HUDEP-2 (cell line): Measurements from ENCODE around the gene ANKK1.

Experiments
- DNase-seq, 76 experiments: peaks; one replicate each; lab custom pipeline; 2025; ENCODE audit not compliant: unreplicated experiment in 76 of 76; lab: John Stamatoyannopoulos, UW

Gene ANKK1

DNA sequence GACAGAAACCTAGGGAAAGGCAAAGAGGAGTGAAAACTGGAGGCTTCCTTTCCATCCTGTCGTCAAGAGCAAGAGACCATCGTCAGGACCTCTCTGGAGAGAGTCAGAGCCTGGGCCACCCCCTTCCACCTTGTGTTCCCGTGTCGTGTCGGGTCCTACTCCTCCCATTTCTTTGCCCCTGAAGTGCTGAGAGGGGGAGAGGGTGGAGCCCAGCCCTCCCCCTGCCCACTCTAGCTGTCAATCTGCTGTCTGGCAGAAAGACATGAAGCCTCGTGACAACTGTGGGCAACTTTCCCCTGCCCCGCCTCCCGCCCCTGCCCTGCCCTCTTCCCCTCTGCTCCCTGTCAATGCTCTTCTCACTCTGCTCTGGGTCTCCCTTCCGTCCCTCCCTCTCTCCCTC, 20.6 kb downstream of the ANKK1 start:
- no peak for DNase-seq

- no peak for DNase-seq
Observed at GRCh38 chr11:113408887-113409286, 21.3 kb downstream of the ANKK1 start.

DNA sequence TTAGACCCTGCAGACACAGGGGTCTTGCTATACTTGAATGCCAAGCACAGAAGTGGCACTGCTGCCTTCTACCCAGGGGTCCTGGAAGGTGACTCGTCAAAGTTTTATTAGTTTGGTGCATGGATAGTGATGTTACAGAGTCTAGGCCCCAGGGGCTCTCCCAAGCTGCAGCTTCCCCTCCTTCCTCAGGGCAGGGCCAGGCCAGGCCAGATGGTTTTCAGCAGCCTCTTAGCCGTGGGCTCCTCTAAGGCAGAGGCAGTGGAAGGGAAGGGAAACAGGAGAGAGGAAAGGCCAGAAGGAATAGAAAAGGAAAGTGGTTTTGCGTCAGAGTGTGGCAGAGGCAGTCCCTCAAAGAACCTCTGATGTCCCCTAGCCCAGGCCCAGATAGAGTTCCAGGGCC, 21.9 kb downstream of the ANKK1 start:
- DNase-seq = no peak

DNA sequence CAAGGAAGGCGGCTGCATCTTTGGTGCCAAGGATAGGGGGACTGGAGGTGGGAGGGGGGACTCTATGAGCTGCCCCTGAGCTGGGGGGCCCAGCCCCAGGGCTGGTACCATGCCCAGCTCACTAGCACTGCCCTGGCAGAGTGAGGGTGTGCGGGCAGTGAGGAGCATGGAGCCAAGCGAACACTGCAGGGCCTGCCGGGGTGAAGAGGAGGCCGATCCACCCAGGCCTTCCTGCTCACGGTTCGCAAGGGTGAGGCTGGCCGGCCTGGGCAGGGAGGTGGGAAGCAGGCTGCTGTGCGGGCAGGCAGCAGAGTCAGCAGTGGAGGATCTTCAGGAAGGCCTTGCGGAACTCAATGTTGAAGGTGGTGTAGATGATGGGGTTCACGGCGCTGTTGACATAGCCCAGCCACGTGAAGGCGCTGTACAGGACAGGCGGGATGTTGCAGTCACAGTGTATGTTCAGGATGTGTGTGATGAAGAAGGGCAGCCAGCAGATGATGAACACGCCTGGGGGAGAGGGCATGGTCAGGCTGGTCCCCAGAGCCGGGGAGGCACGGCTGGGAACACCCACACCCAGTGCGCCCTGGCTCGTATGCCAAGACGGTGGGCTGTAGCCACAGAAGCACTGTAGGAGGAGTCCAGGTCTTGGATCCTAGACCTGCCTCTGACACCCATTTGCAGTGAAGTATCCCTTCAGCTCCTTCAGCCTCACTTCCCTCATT, 23.0 kb downstream of the ANKK1 start:
- no peak for DNase-seq

DNA sequence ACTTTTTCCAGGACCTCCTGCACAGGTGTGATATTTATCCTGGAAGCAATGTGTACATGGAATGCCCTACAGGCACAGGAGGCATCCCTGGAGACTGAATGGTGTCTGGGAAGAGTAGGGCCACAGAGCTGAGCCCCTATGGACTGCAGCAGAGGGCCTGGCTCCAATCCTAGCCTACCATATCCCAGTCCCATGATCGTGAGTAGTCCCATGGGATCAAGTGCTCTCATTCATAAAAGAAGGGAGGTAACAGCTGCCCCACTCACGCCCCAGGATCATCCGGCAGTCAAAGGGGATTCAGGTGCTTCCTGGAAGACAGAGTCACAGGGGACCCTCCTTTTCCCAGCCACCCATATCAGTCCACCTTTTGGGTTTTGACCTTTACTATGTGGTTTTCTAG, 24.0 kb downstream of the ANKK1 start:
- DNase-seq = no peak

DNA sequence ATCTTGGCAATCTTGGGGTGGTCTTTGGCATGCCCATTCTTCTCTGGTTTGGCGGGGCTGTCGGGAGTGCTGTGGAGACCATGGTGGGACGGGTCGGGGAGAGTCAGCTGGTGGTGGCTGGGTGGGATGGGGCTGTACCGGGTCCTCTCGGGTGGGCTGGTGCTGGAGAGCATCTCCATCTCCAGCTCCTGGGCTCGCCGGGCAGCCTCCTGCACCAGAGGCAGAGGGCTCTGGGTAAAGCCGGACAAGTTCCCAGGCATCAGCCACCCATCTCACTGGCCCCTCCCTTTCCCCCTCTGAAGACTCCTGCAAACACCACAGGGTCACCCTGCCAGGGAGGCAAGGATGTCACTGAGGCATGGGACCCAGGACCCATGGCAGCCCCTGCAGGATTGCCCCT, 25.1 kb downstream of the ANKK1 start:
- DNase-seq = no peak

DNA sequence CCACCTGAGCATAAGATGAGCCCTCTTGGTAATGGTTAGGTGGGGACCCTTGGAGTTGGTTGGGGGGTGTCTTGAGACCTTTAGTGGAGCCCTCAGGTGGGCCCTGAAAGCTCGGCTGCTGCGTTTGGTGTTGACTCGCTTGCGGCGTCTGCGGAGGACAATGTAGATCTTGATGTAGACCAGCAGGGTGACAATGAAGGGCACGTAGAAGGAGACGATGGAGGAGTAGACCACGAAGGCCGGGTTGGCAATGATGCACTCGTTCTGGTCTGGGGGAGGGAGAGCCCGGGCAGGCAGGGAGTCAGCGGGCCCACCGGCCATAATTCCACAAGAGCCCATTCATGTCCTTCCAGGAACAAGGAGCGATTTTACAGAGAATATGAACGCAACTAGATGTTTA, 27.8 kb downstream of the ANKK1 start:
- no peak for DNase-seq

DNA sequence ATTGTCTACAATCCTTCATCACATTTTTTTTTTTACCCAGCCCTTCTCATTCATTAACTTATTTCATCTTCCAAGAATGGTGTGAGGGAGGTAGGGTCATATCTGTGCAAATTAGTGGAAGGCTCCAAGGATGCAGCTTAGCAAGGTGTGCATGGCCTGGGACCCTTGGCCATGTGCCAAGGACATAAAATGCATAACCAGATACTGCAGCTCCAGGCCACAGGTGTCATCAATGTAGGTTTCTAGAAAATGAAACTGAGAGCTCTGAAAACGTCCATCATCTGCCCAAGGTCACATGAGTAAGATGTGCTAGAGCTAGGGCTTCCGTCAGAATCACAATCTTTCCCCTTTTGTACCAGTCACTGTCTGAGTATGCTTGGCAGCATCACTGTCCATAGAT, 29.8 kb downstream of the ANKK1 start:
- DNase-seq = no peak

GRCh38 chr11:113419454-113420003, 31.9 kb downstream of the ANKK1 start:
- DNase-seq = no peak

DNA sequence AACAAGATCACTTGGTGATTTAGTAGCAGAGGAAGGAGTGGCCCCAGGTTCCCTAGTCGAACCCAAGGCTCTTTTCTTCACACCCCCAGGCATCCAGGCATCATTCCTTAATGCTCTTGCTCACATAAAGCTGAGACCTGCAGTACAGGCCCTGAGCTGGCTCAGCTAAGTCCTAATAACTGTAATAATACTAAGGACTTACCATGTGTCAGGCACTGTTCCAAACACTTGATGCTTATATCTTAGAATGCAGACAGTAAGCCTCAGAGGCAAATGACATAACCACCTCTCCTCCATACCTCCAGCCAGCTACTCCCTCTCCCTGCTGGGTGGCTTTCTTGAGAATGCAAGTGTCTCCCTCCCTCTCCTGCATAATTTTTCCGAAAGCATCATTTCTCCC, 33.2 kb downstream of the ANKK1 start:
- no peak for DNase-seq

DNA sequence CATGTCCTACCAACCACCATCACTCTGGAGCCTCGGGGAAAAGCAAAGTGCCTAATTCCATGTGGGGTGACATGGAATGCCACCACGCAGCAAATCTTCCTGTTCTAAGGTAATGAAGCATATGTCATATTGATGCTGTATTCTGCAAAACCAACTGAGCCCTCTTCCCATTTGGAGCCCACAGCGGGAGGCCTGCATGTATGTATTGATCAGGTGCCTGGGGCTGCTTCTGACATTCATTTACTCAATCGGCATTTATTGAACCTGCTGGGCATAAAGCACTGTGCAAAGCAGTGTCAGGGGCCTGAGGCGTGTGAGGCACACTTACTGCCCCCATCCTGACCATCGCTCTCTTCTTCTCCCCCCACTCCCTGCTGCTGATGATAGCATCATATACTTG, 39.1 kb downstream of the ANKK1 start:
- no peak for DNase-seq

- DNase-seq = no peak
Observed at GRCh38 chr11:113431746-113432145, 44.2 kb downstream of the ANKK1 start.

- no peak for DNase-seq
Observed at GRCh38 chr11:113435190-113435968, 47.8 kb downstream of the ANKK1 start.

GRCh38 chr11:113436672-113437252, 49.2 kb downstream of the ANKK1 start:
- no peak for DNase-seq

- DNase-seq = no peak
Observed at GRCh38 chr11:113440816-113441215, 53.2 kb downstream of the ANKK1 start.

DNA sequence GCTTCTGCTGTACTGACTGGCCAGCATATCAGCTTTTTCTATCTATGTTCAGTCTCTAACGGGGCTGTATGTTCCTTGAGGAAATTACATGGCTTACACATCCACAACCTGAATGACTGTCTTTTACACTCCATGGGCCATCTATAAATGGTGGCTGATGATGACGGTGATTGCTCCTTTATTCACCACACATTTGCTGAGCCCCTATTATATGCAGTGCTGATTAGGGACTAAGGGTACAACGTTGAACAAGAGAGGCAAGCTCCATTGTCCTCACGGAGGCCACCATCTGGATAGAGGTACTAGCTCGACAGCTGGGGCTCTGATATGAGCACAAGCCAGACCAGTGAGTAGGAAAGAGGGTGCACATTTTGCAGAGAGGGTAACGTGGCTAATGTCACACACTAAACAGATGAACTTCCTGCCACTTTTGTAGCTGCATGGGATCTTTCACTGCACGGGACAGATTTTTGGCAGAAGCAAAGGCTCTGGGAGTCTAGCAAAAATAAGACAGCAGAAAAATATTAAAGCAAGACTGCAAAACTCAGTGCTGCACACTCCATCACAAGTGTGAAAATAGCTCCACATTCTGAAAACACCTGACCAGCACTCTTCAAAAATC, 57.0 kb downstream of the ANKK1 start:
- no peak for DNase-seq

DNA sequence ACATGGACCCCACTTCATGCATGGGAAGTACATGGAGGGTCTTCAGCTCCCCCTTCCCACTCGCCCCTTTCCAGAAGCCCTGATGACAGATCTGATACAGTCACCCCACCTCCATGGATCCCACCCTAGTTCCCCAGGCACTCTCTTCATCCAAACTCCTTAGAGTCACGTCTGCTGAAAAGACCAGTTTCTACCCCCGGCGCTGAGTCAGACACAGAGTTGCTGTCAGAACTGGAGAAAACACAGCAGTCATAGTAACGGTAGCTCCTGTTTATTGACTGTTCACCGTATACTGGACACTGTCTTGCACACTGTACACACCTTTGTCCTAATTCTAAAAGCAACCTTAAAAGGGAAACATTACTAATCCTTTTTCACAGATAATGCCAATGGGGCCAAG, 58.5 kb downstream of the ANKK1 start:
- DNase-seq = no peak

DNA sequence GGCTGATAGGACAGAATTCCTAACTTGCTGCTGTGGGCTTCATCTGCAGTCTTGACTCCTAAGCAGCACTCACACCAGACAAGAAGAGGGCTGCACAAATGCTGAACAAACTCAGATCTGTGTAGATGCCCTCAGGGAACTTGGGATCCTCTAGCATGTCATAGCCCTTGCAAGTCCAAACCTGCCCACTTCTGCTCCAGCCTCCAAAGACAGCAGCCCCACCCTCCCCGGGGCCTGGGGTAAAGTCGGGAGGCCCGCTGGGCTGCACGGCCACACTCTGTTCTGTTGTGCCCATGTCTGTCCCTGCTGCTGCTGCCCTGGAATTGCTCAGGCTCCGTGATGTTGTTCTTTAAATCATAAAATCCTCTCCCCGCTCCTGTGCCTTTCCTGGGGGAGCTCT, 59.4 kb downstream of the ANKK1 start:
- no peak for DNase-seq

- peak in 1 of 76 experiments; percentile 5 for DNase-seq
Observed at GRCh38 chr11:113447621-113448315, 60.2 kb downstream of the ANKK1 start.

GRCh38 chr11:113448316-113448677, 60.7 kb downstream of the ANKK1 start:
- DNase-seq = no peak

DNA sequence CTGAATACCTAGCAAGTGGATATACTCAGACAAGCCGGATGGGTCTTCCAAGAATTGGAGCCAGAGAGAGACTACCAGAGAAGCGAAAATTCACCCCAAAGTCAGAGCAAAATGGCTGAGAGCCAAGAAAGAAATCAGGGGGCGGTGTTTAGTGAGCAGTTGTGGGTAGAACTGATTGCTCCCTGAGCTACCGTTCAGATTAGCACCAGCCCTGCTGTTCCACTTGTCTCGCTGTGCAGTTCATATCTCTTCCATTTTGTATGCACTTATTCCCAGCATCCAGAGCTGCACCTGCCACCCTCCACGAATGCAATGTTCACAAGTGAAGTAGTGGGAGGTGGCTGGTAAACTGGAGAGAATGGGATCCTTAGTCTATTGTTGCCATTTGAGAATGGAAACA, 62.2 kb downstream of the ANKK1 start:
- DNase-seq = no peak
